MM.1S (cell line): ENCODE measurements around the gene IKBKE.

ENCODE experiments used
- DNase-seq: peaks from one replicate; pipeline ENCODE4 v3.0.0-alpha.2; 2015
- H2AFZ ChIP-seq: fragments of 300-600 bp; sonication (generic); 2 replicates; pipeline ENCODE4 v1.6.0; 2016; ENCODE audit warnings: antibody characterized with exemption, low read length
- H3F3A ChIP-seq: fragments of 300-600 bp; sonication (generic); 2 replicates; pipeline ENCODE4 v1.6.1; 2016; ENCODE audit warnings: mild to moderate bottlenecking, antibody characterized with exemption, low read length, moderate library complexity, mixed read lengths; ENCODE audit not compliant: insufficient read depth
- H3K27ac ChIP-seq: fragments of 300-600 bp; sonication (generic); 2 replicates; pipeline ENCODE4 v1.5.1; 2016; ENCODE audit warnings: mild to moderate bottlenecking, low read length
- H3K27me3 ChIP-seq: fragments of 300-600 bp; sonication (generic); replicated peaks from 2 replicates; pipeline ENCODE4 v1.6.0; 2016; ENCODE audit warnings: low read length; ENCODE audit not compliant: insufficient read depth
- H3K36me3 ChIP-seq: fragments of 300-600 bp; sonication (generic); replicated peaks from 2 replicates; pipeline ENCODE4 v1.6.1; 2016; ENCODE audit warnings: mild to moderate bottlenecking, low read length, mixed read lengths; ENCODE audit not compliant: insufficient read depth
- H3K4me1 ChIP-seq: fragments of 300-600 bp; sonication (generic); 2 replicates; pipeline ENCODE4 v1.6.1; 2016; ENCODE audit warnings: low read length, mixed read lengths
- H3K4me2 ChIP-seq: fragments of 300-600 bp; sonication (generic); 2 replicates; pipeline ENCODE4 v1.6.0; 2016; ENCODE audit warnings: low read depth, low read length
- H3K4me3 ChIP-seq: fragments of 300-600 bp; sonication (generic); 2 replicates; pipeline ENCODE4 v1.5.1; 2016; ENCODE audit warnings: low read length, mixed read lengths
- H3K79me2 ChIP-seq: fragments of 300-600 bp; sonication (generic); 2 replicates; pipeline ENCODE4 v1.6.1; 2016; ENCODE audit warnings: mixed run types, low read length, mixed read lengths
- H3K9ac ChIP-seq: fragments of 300-600 bp; sonication (generic); 2 replicates; pipeline ENCODE4 v1.6.1; 2016; ENCODE audit warnings: low read length, mixed read lengths
- H3K9me2 ChIP-seq: fragments of 300-600 bp; sonication (generic); replicated peaks from 2 replicates; pipeline ENCODE4 v1.6.1; 2016; ENCODE audit warnings: mild to moderate bottlenecking, low read length, mixed read lengths; ENCODE audit not compliant: insufficient read depth
- H3K9me3 ChIP-seq: fragments of 300-600 bp; sonication (generic); replicated peaks from 2 replicates; pipeline ENCODE4 v1.6.1; 2016; ENCODE audit warnings: mild to moderate bottlenecking, low read length, mixed read lengths; ENCODE audit not compliant: insufficient read depth
- H4K20me1 ChIP-seq: fragments of 300-600 bp; sonication (generic); 2 replicates; pipeline ENCODE4 v1.6.1; 2016; ENCODE audit warnings: mild to moderate bottlenecking, low read length, moderate library complexity, mixed read lengths; ENCODE audit not compliant: insufficient read depth
- CTCF ChIP-seq: fragments of 300-600 bp; sonication (generic); IDR thresholded peaks from 2 replicates; pipeline ENCODE4 v1.5.1; 2016; ENCODE audit warnings: antibody characterized with exemption, low read length, mixed read lengths
- EZH2 ChIP-seq: fragments of 300-600 bp; sonication (generic); optimal IDR thresholded peaks from 2 replicates; pipeline ENCODE3; 2017; ENCODE audit warnings: low read depth, mild to moderate bottlenecking, antibody characterized with exemption, low read length, mixed read lengths
- EZH2phosphoT487 ChIP-seq: fragments of 300-600 bp; sonication (generic); IDR thresholded peaks from 2 replicates; pipeline ENCODE4 v1.6.1; 2018; ENCODE audit warnings: antibody characterized with exemption, low read length

Gene IKBKE

GRCh38 chr1:206537141-206537540, 66.9 kb downstream of the IKBKE start:
- Histone ChIP-seq H3K9me3 (no peaks in the 10 kb centered on the region), H3F3A (no peaks in the 10 kb centered on the region), H2AFZ (no peak overlapping the region), H3K4me2 (no peak overlapping the region), H3K36me3 (no peaks in the 10 kb centered on the region), H4K20me1 (no peaks in the 10 kb centered on the region), H3K27me3 (no peaks in the 10 kb centered on the region), H3K4me3 (no peak overlapping the region), H3K4me1 (no peaks in the 10 kb centered on the region), H3K9ac (no peak overlapping the region), H3K27ac (no peak overlapping the region), H3K79me2 (no peaks in the 10 kb centered on the region), H3K9me2 (no peaks in the 10 kb centered on the region)
- no peak for DNase-seq
- no peak for TF ChIP-seq EZH2
- TF ChIP-seq EZH2phosphoT487, result no peak
- TF ChIP-seq CTCF, result no peak

GRCh38 chr1:206538086-206538770, 68.0 kb downstream of the IKBKE start:
- Histone ChIP-seq H3K4me1 (no peaks in the 10 kb centered on the region), H2AFZ (no peak overlapping the region), H3K4me3 (no peak overlapping the region), H3F3A (no peaks in the 10 kb centered on the region), H4K20me1 (no peaks in the 10 kb centered on the region), H3K9me2 (no peaks in the 10 kb centered on the region), H3K79me2 (no peaks in the 10 kb centered on the region), H3K4me2 (no peak overlapping the region), H3K9ac (no peak overlapping the region), H3K9me3 (no peaks in the 10 kb centered on the region), H3K36me3 (no peaks in the 10 kb centered on the region), H3K27me3 (no peaks in the 10 kb centered on the region), H3K27ac (no peak overlapping the region)
- DNase-seq, result no peak
- TF ChIP-seq EZH2phosphoT487 (no peak), EZH2 (no peak), CTCF (no peak)

DNA sequence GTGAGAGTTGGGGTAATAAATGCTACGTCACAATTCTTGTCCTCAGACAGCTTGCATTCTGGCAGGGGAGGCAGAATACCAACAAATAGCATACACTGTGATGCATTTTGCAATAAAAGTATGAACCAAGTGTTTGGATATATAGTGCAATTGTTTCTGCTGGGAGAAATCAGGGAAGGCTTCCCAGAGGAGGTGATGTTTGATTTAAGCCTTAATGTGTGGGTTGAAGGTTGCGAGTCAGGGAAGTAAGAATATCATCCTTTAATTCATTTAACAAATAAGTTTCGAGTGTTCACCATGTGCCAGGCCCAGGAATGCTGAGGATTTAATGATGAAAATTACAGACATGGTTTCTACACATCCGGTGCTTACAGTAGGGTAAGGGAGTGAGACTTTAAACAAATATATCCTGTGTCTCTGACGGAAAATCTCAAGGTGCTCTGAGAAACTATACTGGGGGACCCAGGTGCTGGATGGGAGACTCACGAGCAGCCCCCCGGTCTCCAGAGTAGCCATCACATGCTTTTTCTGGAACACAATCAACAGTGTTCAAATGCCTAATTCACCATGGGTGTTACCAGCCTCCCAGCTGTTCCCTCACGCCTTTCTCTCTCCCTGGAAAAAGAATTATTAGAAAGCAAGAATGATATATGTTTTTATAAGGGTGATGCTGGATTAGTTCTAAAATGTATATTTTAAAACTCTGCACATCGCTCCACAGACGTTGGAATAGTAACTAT, 68.8 kb downstream of the IKBKE start:
- Histone ChIP-seq H3K27me3 (no peaks in the 10 kb centered on the region), H3K27ac (no peak overlapping the region), H3K4me2 (no peak overlapping the region), H3K4me1 (no peaks in the 10 kb centered on the region), H3K4me3 (no peak overlapping the region), H3K79me2 (no peaks in the 10 kb centered on the region), H3F3A (no peaks in the 10 kb centered on the region), H3K9me2 (no peaks in the 10 kb centered on the region), H4K20me1 (no peaks in the 10 kb centered on the region), H3K9me3 (no peaks in the 10 kb centered on the region), H3K36me3 (no peaks in the 10 kb centered on the region), H2AFZ (no peak overlapping the region), H3K9ac (no peak overlapping the region)
- no peak for DNase-seq
- TF ChIP-seq EZH2 (no peak), EZH2phosphoT487 (no peak), CTCF (no peak)
